Measurements from ENCODE around the gene ERC2.
"Not testable (repeated sequence)": the region's sequence is repeated elsewhere in the genome, so short reads cannot be mapped to it uniquely, and the experiment has no call there.

The ERC2 gene

DNA sequence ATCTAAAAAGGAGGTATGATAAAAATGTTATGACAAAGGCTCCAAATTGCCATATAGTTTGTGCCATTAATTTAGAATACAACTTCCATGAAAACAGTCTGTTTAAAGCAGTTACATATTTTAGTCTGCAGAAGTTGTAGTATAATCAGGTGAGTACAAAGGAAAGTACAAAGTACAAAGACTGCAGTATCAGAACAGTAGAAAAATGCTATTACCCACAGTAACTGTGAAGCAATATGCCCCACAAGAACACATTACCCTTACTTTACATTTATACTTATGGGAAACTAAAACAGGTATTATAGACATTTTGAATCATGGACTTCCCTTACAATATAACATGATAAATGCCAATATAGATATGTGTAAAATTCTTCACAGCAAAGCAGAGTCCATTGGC lies 398.5 kb downstream of the ERC2 start:
- H3K9ac ChIP-seq (ENCODE audit: low read depth in 1 of 2, low read length in 2 of 2) = no peak overlapping the region
- no peaks in the 10 kb centered on the region for H3K27me3 ChIP-seq (ENCODE audit: control insufficient read depth in 2 of 2, insufficient read depth in 2 of 2, low read length in 2 of 2)
- H3K9me3 ChIP-seq (ENCODE audit: control insufficient read depth in 2 of 2, low read length in 2 of 2) = no peaks in the 10 kb centered on the region
- no peak overlapping the region for H3K4me3 ChIP-seq (ENCODE audit: low read length in 2 of 2)
- H3K36me3 ChIP-seq (ENCODE audit: control insufficient read depth in 2 of 2, insufficient read depth in 2 of 2, low read length in 2 of 2) = no peaks in the 10 kb centered on the region
- no peaks in the 10 kb centered on the region for H3K4me1 ChIP-seq (ENCODE audit: control insufficient read depth in 2 of 2, insufficient read depth in 2 of 2, low read length in 2 of 2)
- H3K27ac ChIP-seq (ENCODE audit: low read depth in 2 of 2, low read length in 2 of 2) = no peak overlapping the region

DNA sequence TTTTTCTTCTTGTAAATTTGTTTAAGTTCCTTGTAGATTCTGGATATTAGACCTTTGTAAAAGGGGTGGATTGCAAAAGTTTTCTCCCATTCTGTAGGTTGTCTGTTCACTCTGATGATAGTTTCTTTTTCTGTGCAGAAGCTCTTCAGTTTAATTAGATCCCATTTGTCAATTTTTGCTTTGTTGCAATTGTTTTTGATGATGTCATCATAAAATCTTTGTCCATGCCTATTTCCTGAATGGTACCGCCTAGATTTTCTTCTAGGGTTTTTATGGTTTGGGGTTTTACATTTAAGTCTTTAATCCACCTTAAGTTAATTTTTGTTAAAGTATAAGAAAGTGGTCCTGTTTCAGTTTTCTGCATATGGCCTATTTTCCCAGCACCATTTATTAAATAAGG lies 401.9 kb downstream of the ERC2 start:
- not testable (repeated sequence) for H3K4me3 ChIP-seq (ENCODE audit: low read length in 2 of 2); H3K36me3 ChIP-seq (ENCODE audit: control insufficient read depth in 2 of 2, insufficient read depth in 2 of 2, low read length in 2 of 2); H3K27ac ChIP-seq (ENCODE audit: low read depth in 2 of 2, low read length in 2 of 2); H3K27me3 ChIP-seq (ENCODE audit: control insufficient read depth in 2 of 2, insufficient read depth in 2 of 2, low read length in 2 of 2); H3K4me1 ChIP-seq (ENCODE audit: control insufficient read depth in 2 of 2, insufficient read depth in 2 of 2, low read length in 2 of 2); H3K9me3 ChIP-seq (ENCODE audit: control insufficient read depth in 2 of 2, low read length in 2 of 2); H3K9ac ChIP-seq (ENCODE audit: low read depth in 1 of 2, low read length in 2 of 2)

DNA sequence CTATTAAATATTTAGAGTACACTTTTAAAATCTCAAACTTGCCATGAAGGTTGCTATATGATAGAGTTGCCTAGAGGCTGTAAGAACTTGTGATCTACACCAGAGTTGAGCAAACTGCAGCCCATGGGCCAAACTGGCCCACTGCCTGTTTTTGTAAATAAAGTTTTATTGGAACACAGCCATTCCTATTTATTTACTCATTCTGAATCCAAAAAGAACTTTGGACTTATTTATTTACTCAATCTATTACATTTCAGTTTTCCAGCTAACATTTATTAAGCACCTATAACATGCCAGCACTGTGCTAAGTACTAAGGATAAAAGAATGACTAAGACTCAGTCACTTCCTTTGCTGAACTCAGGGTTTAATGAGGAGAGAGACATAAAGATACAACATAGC lies 403.6 kb downstream of the ERC2 start:
- H3K27me3 ChIP-seq (ENCODE audit: control insufficient read depth in 2 of 2, insufficient read depth in 2 of 2, low read length in 2 of 2) = no peaks in the 10 kb centered on the region
- H3K9me3 ChIP-seq (ENCODE audit: control insufficient read depth in 2 of 2, low read length in 2 of 2) = no peaks in the 10 kb centered on the region
- H3K36me3 ChIP-seq (ENCODE audit: control insufficient read depth in 2 of 2, insufficient read depth in 2 of 2, low read length in 2 of 2) = no peaks in the 10 kb centered on the region
- no peak overlapping the region for H3K27ac ChIP-seq (ENCODE audit: low read depth in 2 of 2, low read length in 2 of 2)
- no peaks in the 10 kb centered on the region for H3K4me1 ChIP-seq (ENCODE audit: control insufficient read depth in 2 of 2, insufficient read depth in 2 of 2, low read length in 2 of 2)
- no peak overlapping the region for H3K9ac ChIP-seq (ENCODE audit: low read depth in 1 of 2, low read length in 2 of 2)
- H3K4me3 ChIP-seq (ENCODE audit: low read length in 2 of 2) = no peak overlapping the region

DNA sequence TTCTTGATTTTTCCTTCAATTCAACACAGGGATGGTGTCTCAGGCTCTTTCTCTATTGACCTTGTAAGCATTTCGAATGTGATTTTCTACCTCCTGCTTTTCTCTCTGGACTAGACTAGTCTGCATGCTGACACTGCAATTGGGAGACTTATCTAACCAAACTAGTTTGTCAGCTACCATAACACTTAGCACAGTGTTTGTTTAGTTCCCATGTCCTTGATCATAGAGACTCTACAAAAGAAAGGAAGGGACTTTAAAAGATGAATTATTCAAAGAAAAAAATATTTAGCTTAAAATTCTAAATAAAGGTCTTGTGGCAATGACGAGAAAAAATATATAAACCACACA lies 407.0 kb downstream of the ERC2 start:
- Histone ChIP-seq H3K36me3 (ENCODE audit: control insufficient read depth in 2 of 2, insufficient read depth in 2 of 2, low read length in 2 of 2) (no peaks in the 10 kb centered on the region), H3K9me3 (ENCODE audit: control insufficient read depth in 2 of 2, low read length in 2 of 2) (no peaks in the 10 kb centered on the region), H3K4me1 (ENCODE audit: control insufficient read depth in 2 of 2, insufficient read depth in 2 of 2, low read length in 2 of 2) (no peaks in the 10 kb centered on the region), H3K27me3 (ENCODE audit: control insufficient read depth in 2 of 2, insufficient read depth in 2 of 2, low read length in 2 of 2) (no peaks in the 10 kb centered on the region), H3K27ac (ENCODE audit: low read depth in 2 of 2, low read length in 2 of 2) (no peak overlapping the region), H3K4me3 (ENCODE audit: low read length in 2 of 2) (no peak overlapping the region), H3K9ac (ENCODE audit: low read depth in 1 of 2, low read length in 2 of 2) (no peak overlapping the region)

DNA sequence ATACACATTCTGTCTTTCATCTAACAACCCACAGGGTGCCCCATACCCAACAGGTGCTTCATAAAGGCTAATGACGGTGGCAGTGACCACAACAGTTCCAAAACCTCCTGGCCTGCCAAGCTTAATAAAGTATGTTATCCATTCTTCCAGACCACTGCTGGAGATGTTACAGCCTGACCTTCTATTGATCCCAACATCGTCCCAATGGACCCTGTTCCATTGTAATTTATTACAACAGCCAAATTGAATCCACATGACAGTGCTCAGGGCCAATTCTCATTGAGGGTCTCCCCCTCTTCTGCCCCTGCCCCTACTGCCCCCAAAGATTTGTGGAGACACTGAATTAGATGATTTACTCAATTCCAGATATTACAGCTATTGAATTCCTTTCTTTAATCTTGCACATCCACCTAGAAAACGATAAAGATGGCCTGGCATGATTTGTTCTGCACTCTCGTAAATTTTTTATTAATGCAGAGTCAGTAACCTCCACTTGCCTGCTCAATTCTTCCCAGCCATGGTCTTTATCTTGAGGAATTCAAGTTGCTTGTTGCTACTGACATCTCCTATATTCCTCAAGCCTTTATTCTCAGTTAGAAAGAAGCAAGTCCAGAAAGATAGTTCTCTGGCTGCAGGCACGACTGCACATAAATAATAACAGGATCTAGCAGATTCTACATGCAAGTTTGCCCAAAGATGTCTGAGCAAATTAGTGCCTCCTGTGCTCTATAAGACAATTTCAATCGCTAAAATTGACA lies 407.6 kb downstream of the ERC2 start:
- Histone ChIP-seq H3K9me3 (ENCODE audit: control insufficient read depth in 2 of 2, low read length in 2 of 2) (no peaks in the 10 kb centered on the region), H3K4me3 (ENCODE audit: low read length in 2 of 2) (no peak overlapping the region), H3K27ac (ENCODE audit: low read depth in 2 of 2, low read length in 2 of 2) (no peak overlapping the region), H3K4me1 (ENCODE audit: control insufficient read depth in 2 of 2, insufficient read depth in 2 of 2, low read length in 2 of 2) (no peaks in the 10 kb centered on the region), H3K36me3 (ENCODE audit: control insufficient read depth in 2 of 2, insufficient read depth in 2 of 2, low read length in 2 of 2) (no peaks in the 10 kb centered on the region), H3K9ac (ENCODE audit: low read depth in 1 of 2, low read length in 2 of 2) (no peak overlapping the region), H3K27me3 (ENCODE audit: control insufficient read depth in 2 of 2, insufficient read depth in 2 of 2, low read length in 2 of 2) (no peaks in the 10 kb centered on the region)

DNA sequence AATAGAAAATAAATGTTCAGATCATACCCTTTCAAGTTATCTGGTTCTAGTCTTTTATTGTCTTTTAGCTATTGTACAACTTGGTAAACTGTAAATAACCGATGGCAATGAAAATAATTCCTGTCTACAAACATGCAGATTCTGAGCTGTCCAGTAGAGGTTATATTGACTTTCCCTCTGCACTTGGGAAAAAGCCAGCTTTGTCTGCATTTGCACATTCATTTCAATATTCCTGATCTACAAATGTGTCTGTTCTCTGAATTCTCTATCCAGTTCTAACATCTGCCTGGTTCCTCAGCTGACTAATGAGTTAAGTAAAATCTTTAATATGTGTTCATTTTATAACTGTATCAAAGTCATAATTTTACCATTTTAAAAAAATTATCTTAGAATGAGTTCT lies 408.5 kb downstream of the ERC2 start:
- H3K27ac ChIP-seq (ENCODE audit: low read depth in 2 of 2, low read length in 2 of 2) = no peak overlapping the region

DNA sequence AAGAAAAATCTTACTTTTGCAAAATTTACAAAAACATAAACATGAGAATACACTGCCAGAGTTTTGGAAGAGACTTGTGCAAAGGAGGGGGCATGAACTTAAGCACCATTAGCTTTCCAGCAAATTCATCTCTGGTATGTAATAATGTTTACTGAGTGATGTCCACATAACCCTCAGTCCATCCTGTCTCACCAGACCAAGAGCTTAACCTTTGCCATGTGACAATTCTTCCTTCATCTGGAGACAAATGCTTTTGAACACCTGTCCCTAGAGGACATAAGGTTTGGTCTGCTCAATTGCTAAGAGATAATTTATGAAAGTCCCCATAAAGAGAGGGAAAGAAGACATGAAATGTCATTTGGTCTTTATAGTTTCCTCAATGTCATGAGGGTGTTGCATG lies 412.3 kb downstream of the ERC2 start:
- Histone ChIP-seq H3K36me3 (ENCODE audit: control insufficient read depth in 2 of 2, insufficient read depth in 2 of 2, low read length in 2 of 2) (no peaks in the 10 kb centered on the region), H3K27ac (ENCODE audit: low read depth in 2 of 2, low read length in 2 of 2) (no peak overlapping the region), H3K9ac (ENCODE audit: low read depth in 1 of 2, low read length in 2 of 2) (no peak overlapping the region), H3K4me1 (ENCODE audit: control insufficient read depth in 2 of 2, insufficient read depth in 2 of 2, low read length in 2 of 2) (no peaks in the 10 kb centered on the region), H3K4me3 (ENCODE audit: low read length in 2 of 2) (no peak overlapping the region), H3K27me3 (ENCODE audit: control insufficient read depth in 2 of 2, insufficient read depth in 2 of 2, low read length in 2 of 2) (no peaks in the 10 kb centered on the region), H3K9me3 (ENCODE audit: control insufficient read depth in 2 of 2, low read length in 2 of 2) (no peaks in the 10 kb centered on the region)

More for the DNA sequence above, 408.5 kb downstream of the ERC2 start:
- Histone ChIP-seq H3K9me3 (ENCODE audit: control insufficient read depth in 2 of 2, low read length in 2 of 2) (no peaks in the 10 kb centered on the region), H3K27me3 (ENCODE audit: control insufficient read depth in 2 of 2, insufficient read depth in 2 of 2, low read length in 2 of 2) (no peaks in the 10 kb centered on the region), H3K9ac (ENCODE audit: low read depth in 1 of 2, low read length in 2 of 2) (no peak overlapping the region), H3K4me1 (ENCODE audit: control insufficient read depth in 2 of 2, insufficient read depth in 2 of 2, low read length in 2 of 2) (no peaks in the 10 kb centered on the region), H3K36me3 (ENCODE audit: control insufficient read depth in 2 of 2, insufficient read depth in 2 of 2, low read length in 2 of 2) (no peaks in the 10 kb centered on the region), H3K4me3 (ENCODE audit: low read length in 2 of 2) (no peak overlapping the region)

DNA sequence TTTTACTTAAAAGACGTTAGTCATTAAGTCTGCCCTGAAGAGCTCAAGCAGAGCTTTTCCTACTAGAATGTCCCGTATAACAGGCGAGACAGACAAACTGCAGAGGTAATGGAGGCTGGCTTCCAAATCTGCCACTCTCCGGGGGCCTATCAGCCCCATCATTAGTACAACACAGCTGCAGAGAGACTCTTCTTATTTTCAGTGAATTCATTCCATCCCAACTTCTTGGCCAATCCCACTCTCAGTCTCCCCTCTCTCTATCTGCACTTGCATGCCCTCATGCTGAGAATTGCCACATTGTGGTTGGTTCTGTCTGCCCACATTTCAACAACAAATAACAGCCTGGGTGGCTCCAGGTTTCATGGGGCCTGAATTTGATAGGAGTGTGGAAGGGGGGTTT lies 412.7 kb downstream of the ERC2 start:
- H3K36me3 ChIP-seq (ENCODE audit: control insufficient read depth in 2 of 2, insufficient read depth in 2 of 2, low read length in 2 of 2) = no peaks in the 10 kb centered on the region
- H3K9me3 ChIP-seq (ENCODE audit: control insufficient read depth in 2 of 2, low read length in 2 of 2) = no peaks in the 10 kb centered on the region
- no peaks in the 10 kb centered on the region for H3K27me3 ChIP-seq (ENCODE audit: control insufficient read depth in 2 of 2, insufficient read depth in 2 of 2, low read length in 2 of 2)
- no peak overlapping the region for H3K27ac ChIP-seq (ENCODE audit: low read depth in 2 of 2, low read length in 2 of 2)
- H3K4me1 ChIP-seq (ENCODE audit: control insufficient read depth in 2 of 2, insufficient read depth in 2 of 2, low read length in 2 of 2) = no peaks in the 10 kb centered on the region
- no peak overlapping the region for H3K4me3 ChIP-seq (ENCODE audit: low read length in 2 of 2)
- no peak overlapping the region for H3K9ac ChIP-seq (ENCODE audit: low read depth in 1 of 2, low read length in 2 of 2)

DNA sequence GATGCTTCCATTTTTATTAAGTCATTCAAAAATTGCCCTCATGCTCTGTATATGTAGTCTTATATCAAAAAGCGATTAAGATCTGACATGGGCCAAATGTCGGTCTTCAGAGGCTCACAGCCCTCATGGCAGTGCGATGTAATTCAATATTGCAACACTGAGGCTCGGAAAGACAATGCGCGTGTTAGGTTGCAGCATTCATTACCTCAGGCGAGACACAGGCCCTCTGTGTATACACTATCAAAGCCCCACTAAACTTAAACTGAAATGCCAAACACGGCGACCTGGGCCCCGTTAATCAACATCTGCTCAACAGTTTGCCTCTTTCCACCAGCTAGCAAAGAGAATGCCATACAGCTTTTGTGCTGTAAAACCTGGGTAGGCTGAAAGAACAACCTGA lies 413.4 kb downstream of the ERC2 start:
- Histone ChIP-seq H3K9ac (ENCODE audit: low read depth in 1 of 2, low read length in 2 of 2) (no peak overlapping the region), H3K27ac (ENCODE audit: low read depth in 2 of 2, low read length in 2 of 2) (no peak overlapping the region), H3K9me3 (ENCODE audit: control insufficient read depth in 2 of 2, low read length in 2 of 2) (no peaks in the 10 kb centered on the region), H3K4me1 (ENCODE audit: control insufficient read depth in 2 of 2, insufficient read depth in 2 of 2, low read length in 2 of 2) (no peaks in the 10 kb centered on the region), H3K27me3 (ENCODE audit: control insufficient read depth in 2 of 2, insufficient read depth in 2 of 2, low read length in 2 of 2) (no peaks in the 10 kb centered on the region), H3K4me3 (ENCODE audit: low read length in 2 of 2) (no peak overlapping the region), H3K36me3 (ENCODE audit: control insufficient read depth in 2 of 2, insufficient read depth in 2 of 2, low read length in 2 of 2) (no peaks in the 10 kb centered on the region)

DNA sequence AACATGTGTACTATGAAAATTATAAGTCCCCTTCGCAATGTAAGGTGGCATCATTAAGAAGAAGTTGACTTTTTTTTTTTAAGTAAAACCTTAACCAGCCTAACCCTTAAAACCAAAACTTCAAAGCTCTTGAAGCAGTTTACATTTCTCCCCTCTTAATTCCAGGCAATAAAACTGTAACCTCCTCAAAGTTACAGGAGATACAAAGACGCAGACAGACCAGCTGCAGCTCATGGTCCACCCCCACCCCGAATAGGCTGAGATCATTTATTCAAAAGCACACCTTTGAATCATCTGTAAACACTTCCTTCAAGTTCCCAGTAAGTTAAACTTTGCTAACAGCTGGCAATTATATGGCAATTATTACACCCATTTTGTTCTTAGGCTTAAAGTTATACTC lies 414.5 kb downstream of the ERC2 start:
- no peaks in the 10 kb centered on the region for H3K36me3 ChIP-seq (ENCODE audit: control insufficient read depth in 2 of 2, insufficient read depth in 2 of 2, low read length in 2 of 2)
- no peak overlapping the region for H3K27ac ChIP-seq (ENCODE audit: low read depth in 2 of 2, low read length in 2 of 2)
- H3K4me3 ChIP-seq (ENCODE audit: low read length in 2 of 2) = no peak overlapping the region
- H3K9ac ChIP-seq (ENCODE audit: low read depth in 1 of 2, low read length in 2 of 2) = no peak overlapping the region
- H3K4me1 ChIP-seq (ENCODE audit: control insufficient read depth in 2 of 2, insufficient read depth in 2 of 2, low read length in 2 of 2) = no peaks in the 10 kb centered on the region
- no peaks in the 10 kb centered on the region for H3K27me3 ChIP-seq (ENCODE audit: control insufficient read depth in 2 of 2, insufficient read depth in 2 of 2, low read length in 2 of 2)
- H3K9me3 ChIP-seq (ENCODE audit: control insufficient read depth in 2 of 2, low read length in 2 of 2) = no peaks in the 10 kb centered on the region

DNA sequence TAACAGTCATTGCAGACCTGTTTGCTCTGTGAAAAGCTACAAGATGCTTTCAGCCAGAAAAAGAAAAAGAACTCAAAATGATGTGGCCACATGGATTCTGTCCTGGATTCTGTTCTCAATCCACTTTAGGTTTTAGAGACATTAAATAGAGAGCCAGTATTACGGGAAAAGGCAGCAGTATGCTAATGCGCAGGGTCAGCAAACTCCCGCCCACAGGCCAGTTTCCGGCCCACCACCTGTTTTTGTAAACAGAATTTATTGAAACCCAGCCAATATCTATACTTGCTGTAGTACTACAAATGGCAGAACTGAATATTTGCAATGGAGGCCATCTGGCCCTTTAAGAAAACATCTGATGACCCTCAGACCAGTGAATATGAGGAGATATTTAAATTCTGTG lies 416.1 kb downstream of the ERC2 start:
- no peaks in the 10 kb centered on the region for H3K36me3 ChIP-seq (ENCODE audit: control insufficient read depth in 2 of 2, insufficient read depth in 2 of 2, low read length in 2 of 2)
- H3K4me1 ChIP-seq (ENCODE audit: control insufficient read depth in 2 of 2, insufficient read depth in 2 of 2, low read length in 2 of 2) = no peaks in the 10 kb centered on the region
- H3K27me3 ChIP-seq (ENCODE audit: control insufficient read depth in 2 of 2, insufficient read depth in 2 of 2, low read length in 2 of 2) = no peaks in the 10 kb centered on the region
- no peak overlapping the region for H3K4me3 ChIP-seq (ENCODE audit: low read length in 2 of 2)
- H3K27ac ChIP-seq (ENCODE audit: low read depth in 2 of 2, low read length in 2 of 2) = no peak overlapping the region
- H3K9ac ChIP-seq (ENCODE audit: low read depth in 1 of 2, low read length in 2 of 2) = no peak overlapping the region
- H3K9me3 ChIP-seq (ENCODE audit: control insufficient read depth in 2 of 2, low read length in 2 of 2) = no peaks in the 10 kb centered on the region
